Measurements from ENCODE around the gene PDIK1L.

PDIK1L gene

DNA sequence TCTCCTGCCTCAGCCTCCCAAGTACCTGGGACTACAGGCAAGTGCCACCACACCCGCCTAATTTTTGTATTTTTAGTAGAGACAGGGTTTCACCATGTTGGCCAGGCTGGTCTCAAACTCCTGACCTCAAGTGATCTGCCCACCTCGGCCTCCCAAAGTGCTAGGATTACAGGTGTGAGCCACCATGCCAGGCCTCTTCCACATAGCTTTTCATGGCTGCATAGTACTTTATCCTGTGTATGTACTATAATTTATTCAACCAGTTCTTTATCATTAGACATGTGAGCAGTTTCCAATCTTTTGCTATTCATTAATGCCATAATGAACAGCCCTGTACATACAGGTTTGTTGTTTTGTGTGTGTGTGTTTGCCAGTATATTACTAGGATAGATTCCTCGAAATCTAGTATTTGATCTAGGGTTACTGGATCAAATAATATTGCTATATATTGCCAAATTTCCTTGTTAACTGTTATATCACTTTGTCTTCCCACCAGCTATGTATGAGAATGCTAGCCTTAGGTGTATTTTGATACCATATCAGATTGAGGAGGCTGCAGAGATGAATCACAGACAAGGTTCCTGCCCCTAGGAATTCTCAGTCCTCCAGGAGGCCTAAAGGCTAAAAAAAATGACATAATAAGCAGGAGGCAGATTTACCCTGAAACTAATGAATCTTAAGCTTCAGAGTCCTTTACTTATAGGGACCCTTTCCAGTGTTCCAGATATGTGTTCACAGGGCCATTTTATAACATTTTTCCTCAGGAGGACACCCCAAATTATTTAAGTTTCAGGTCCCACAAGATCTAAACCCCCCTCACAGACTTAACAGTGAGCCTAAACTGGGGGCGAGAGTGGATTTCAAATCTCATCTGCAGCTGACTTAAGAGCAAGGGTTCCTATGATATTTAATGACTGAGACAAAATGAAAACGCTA is 2.1 kb upstream of the PDIK1L start:
- H3K27ac ChIP-seq = no peak overlapping the region
- H3K4me3 ChIP-seq = no peak overlapping the region
- TF ChIP-seq, protein P1, sequence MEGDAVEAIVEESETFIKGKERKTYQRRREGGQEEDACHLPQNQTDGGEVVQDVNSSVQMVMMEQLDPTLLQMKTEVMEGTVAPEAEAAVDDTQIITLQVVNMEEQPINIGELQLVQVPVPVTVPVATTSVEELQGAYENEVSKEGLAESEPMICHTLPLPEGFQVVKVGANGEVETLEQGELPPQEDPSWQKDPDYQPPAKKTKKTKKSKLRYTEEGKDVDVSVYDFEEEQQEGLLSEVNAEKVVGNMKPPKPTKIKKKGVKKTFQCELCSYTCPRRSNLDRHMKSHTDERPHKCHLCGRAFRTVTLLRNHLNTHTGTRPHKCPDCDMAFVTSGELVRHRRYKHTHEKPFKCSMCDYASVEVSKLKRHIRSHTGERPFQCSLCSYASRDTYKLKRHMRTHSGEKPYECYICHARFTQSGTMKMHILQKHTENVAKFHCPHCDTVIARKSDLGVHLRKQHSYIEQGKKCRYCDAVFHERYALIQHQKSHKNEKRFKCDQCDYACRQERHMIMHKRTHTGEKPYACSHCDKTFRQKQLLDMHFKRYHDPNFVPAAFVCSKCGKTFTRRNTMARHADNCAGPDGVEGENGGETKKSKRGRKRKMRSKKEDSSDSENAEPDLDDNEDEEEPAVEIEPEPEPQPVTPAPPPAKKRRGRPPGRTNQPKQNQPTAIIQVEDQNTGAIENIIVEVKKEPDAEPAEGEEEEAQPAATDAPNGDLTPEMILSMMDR (IDR thresholded peaks at IDR 0.05) = no peak
- DNase-seq (ENCODE audit: low spot score) = no peak

DNA sequence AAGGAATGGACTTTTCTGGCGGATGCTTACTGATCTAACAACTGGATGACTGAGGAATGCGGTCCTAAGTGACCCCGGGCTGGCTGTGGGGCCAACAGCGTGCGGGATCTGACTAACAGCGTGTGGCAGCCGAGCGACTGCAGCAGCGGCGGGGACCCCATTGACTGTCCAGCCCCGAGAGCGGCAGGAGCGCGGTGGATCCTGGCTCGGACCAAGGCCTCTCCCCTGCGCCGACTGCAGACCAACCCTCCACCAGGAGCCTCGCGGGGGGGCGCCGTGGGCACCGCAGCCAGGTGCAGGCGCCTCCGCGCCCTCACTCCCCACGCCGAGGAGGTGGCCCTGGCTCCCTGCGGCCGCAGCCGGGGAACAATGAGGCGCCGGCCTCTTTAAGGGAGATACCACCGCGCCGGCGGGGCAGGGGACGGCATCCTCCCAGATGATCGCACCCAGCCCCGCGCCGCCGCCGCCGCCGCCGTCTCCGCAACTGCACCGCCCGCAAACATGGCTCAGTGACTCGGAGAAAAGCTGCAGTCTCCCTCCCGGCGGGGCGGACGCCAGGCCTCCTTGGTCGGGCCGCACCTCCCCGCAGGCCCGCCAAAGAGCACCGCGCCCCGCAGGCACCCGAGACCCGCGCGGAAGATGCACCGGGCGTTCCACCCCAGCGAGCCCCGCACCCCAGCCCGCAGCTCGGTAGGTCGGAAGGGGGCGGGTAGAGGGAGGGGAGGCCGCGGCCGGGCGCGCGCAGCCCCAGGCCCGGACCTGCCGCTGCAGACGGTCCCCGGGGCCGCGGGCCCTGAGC is 694 bp upstream of the PDIK1L start:
- peak; percentile 80 for DNase-seq (ENCODE audit: low spot score)
- Histone ChIP-seq H3K4me3 (peak overlapping the region; percentile 86), H3K27ac (peak overlapping the region; percentile 82 to 92)
- TF ChIP-seq, protein P1 (IDR thresholded peaks at IDR 0.05) = no peak

DNA sequence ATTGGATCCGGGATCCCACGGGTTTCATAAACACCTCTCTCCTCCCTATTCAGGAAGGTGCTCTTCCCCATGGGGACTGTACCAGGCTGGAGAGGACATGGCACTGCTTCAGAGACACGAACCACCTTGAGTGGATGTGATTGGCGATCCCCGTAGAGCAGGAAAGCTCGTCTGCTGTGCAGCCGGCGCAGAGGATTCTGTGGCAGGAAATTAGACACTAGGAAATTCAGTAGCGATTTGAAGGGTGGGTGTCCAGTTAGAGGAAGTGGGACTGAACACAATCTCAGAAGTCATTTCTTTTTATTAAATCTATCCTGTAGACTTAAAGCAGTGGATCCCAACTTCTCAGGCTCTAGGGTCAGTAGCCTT is 767 bp downstream of the PDIK1L start:
- Histone ChIP-seq H3K27ac (peak overlapping the region; percentile 82 to 92), H3K4me3 (peak overlapping the region; percentile 86)
- DNase-seq (ENCODE audit: low spot score) = no peak
- TF ChIP-seq, protein P1 (IDR thresholded peaks at IDR 0.05) = no peak

DNA sequence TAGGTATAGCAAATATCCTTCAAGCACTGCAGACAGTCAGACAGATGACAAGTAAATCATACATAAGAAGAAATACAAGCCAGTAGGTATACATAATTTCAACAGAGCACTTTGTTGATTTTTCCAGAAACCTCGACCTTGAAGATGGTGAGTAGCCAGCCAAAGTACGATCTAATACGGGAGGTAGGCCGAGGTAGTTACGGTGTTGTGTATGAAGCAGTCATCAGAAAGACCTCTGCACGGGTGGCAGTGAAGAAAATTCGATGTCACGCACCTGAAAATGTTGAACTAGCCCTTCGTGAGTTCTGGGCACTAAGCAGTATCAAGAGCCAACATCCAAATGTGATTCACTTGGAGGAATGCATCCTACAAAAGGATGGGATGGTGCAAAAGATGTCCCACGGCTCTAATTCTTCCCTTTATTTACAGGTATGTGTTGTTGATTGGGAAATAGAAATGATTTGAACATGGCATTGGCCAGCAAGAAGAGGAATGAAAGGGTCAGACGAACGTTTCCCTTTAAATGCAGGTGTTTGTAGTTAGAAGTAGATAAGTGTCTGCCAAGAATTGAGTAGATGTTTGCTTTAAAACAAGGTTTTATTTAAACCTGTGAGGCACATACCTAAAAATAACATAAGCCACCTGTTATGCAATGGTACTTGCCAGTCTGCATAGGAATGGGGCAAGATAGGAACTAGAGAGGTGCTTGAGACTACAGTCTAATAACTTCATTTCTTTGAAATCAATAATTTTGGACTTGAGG is 2.7 kb downstream of the PDIK1L start:
- no peak for DNase-seq (ENCODE audit: low spot score)
- no peak overlapping the region for H3K27ac ChIP-seq

DNA sequence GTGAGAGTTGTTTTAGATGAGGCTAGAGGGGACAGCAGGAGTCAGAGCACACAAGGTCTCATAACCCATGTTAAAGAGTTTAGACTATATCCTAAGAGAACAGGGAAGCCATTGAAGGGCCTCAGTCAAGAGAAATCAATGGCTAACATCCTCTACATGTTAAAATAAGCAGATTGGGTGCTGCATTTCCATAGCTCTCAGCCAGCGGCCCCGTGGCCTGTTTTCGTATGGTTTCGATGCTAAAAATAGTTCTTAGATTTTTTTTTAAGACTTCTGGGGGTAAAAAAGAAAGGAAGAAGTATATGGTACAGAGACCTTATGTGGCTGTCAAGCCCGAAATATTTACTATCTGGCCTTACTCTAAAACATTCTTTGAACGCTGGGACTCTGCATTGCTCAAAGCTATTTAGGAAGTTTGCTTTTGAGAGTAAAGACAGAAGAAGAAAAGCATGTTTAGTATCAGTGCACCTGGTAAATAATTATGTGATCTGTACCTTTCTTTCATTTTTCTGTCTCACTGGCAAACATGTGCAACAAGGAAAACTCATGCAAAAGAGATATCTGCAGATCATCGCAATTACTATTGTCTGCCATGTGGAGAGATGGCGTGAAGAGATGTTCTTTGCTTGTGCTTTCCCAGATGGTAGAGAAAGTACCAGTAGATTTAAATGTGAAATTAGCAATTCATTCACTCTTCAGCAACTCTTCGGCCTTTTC is 8.4 kb downstream of the PDIK1L start:
- TF ChIP-seq, protein P1 (IDR thresholded peaks at IDR 0.05) = no peak
- Histone ChIP-seq H3K27ac (no peak overlapping the region), H3K4me3 (no peak overlapping the region)
- no peak for DNase-seq (ENCODE audit: low spot score)

More for the DNA sequence above, 2.7 kb downstream of the PDIK1L start:
- TF ChIP-seq, protein P1 (IDR thresholded peaks at IDR 0.05) = no peak
- H3K4me3 ChIP-seq = no peak overlapping the region

All from coronary artery (tissue), 2 donors.